Retina (tissue), 1 donor: ENCODE results near the gene YAF2.

Experiments
- DNase-seq: peaks from one replicate; pipeline ENCODE4 v3.0.0-alpha.2; 2016

YAF2 gene, protein sequence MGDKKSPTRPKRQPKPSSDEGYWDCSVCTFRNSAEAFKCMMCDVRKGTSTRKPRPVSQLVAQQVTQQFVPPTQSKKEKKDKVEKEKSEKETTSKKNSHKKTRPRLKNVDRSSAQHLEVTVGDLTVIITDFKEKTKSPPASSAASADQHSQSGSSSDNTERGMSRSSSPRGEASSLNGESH

DNA sequence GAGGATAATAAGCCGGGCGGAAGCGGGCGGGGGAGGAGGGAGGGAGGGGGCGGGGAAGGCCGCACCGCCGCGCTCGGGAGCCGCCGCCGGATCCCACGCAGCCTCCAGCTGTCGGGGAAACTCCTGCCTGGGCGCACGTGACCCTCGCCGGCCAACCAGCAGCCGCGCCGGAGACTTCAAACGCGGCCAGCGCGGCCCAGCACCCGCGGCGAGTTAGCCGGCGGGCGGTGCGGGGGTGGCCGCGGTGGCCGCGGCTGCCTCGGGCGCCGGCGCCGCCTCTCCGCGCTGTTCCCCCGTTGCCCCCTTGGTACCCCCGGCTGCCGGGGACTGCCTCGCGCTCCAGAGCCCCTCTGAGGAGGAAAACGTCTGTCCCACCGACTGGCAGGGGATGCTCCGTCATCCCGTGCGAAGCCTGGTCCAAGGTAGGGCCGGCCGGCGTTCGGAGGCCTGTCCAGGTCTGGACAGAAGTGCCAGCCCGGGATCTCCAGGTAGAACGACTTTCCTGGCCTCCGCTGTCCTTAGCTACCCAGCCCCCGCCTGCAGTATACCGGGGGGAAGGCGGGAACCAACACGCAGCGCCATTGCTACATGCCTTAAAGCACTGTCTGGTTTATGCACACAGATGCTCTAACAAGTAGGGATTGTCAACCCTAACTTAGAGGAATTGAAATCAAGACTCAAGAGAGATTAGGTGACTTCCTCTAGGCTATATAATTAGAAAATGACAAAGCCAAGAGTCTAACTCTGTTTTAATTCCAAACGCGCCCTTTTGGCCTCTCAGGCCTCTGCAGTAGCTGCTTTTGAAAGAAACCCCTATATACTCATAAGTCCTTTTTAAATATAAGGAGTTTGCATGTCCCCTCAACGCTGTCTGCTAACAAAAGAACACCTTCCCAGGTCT lies at the start of gene YAF2:
TSS of gene YAF2 (minus strand) at position 9 of the 901 bp plus-strand sequence. CDS start 68 bp downstream, outside the sequence.
- DNase-seq, result peak; percentile 80

GRCh38 chr12:42286741-42287140 lies 48.7 kb upstream of the YAF2 start:
- DNase-seq, result no peak

DNA sequence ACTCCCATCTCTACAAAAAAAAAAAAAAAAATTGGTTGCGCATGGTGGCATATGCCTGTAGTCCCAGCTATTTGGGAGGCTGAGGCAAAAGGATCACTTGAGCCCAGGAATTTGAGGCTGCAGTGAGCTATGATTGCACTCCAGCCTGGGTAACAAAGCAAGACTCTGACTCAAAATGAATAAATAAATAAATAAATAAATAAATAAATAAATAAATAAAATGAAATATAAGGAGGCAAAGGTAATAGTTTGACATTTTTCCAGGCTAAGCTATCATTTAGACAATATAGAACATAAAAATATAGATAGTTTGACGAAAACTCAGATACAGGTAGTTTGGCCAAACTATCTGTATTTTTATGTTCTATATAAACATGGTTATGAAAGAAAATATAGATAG lies 47.4 kb upstream of the YAF2 start:
- DNase-seq, result no peak

- DNase-seq, result no peak
Observed at GRCh38 chr12:42284876-42285275, 46.8 kb upstream of the YAF2 start.

GRCh38 chr12:42284157-42284556 lies 46.1 kb upstream of the YAF2 start:
- no peak for DNase-seq

GRCh38 chr12:42283739-42284138 lies 45.7 kb upstream of the YAF2 start:
- DNase-seq, result no peak

DNA sequence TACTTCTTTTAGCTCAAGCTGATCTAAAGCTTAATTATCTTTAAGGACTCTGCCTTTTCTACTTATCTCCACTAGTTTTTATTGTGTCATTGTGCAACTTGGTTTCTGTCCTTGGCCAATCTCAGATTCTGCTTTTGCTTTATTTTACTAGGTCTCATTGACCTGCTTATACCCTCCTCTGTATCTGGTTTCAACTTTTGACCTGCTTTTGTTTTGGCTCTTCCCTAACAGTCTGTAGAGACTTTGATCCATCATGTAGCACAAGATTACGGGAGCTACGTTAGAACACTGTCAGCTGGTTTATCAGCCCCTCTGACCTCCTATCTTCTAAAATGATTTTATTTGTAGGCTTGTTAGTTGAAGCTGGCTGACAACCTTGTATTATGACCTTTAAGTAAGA lies 44.2 kb upstream of the YAF2 start:
- no peak for DNase-seq

DNA sequence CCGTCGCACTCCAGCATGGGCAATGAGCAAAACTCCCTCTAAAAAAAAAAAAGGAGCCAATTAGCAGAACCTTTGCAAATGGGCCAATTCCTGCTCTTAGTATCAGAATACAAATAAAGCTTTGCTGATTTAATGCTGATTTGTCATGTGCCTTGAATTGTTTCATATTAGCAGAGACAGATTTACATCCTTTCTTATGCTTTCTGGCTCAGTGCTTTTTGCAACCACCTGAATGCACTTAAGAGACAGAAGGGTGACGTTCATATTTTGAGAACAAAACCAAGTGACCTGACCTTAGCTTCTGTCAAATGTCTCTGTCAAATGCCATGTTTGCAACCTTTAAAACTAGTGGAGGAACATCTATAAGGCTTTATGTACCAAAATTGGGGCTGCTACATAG lies 43.8 kb upstream of the YAF2 start:
- DNase-seq, result no peak

- no peak for DNase-seq
Observed at GRCh38 chr12:42281278-42281677, 43.2 kb upstream of the YAF2 start.

- DNase-seq, result no peak
Observed at GRCh38 chr12:42278128-42278510, 40.1 kb upstream of the YAF2 start.

DNA sequence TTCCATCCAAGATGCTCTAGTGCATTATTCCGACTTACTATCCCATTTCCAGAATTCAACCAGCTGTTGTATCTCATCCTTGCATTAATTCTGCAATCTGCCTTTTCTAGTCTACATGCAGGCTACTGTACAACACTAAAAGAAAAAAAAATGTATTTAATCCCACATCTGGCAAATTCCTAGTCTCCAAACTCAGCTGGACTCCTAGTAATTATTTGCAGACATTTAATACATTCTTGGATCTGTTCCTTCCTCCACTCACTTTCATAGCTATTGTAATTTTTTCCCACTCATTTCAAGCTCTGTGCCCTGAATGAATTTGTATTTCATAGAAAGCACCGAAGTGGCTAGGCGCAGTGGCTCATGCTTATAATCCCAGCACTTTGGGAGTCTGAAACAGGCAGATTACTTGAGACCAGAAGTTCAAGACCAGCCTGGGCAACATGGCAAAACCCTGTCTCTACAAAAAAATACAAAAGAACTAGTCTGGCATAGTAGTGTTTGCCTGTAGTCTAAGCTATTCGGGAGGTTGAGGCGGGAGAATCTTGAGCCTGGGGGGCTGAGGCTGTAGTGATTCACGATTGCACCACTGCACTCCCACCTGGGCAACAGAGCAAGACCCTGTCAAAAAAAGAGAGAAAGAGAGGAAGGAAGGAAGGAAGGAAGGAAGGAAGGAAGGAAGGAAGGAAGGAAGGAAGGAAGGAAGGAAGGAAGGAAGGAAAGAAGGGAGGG lies 39.5 kb upstream of the YAF2 start:
- no peak for DNase-seq

GRCh38 chr12:42275499-42275898 lies 37.5 kb upstream of the YAF2 start:
- no peak for DNase-seq

DNA sequence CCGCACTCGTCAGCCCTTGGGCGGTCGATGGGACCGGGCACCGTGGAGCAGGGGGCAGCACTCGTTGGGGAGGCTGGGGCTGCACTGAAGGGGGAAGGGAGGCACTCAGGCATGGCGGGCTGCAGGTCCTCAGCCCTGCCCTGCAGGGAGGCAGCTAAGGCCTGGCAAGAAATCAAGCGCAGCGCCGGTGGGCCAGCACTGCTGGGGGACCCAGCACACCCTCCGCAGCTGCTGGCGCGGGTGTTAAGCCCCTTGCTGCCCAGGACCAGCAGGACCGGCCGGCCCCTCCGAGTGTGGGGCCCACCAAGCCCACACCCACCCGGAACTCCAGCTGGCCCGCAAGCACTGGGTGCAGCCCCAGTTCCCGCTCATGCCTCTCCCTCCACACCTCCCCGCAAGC lies 35.7 kb upstream of the YAF2 start:
- DNase-seq, result no peak

DNA sequence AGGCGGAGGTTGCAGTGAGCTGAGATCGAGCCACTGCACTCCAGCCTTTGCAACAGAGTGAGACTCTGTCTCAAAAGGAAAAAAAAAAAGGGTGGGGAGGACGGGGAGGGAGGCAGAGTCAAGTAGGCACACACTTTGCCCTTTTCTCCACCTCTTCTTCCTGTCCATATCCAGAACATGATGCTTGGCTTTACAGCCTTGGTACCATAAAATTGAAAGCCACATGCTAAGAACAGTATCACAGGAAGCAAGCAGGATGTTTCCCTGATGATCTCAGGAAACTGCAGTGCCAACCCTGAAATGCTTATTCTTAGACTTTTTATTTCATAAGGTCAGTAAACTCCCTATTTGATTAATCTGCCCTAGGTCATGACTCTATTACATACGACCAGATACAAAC lies 32.5 kb upstream of the YAF2 start:
- DNase-seq, result no peak

- DNase-seq, result no peak
Observed at GRCh38 chr12:42267413-42268190, 29.6 kb upstream of the YAF2 start.

DNA sequence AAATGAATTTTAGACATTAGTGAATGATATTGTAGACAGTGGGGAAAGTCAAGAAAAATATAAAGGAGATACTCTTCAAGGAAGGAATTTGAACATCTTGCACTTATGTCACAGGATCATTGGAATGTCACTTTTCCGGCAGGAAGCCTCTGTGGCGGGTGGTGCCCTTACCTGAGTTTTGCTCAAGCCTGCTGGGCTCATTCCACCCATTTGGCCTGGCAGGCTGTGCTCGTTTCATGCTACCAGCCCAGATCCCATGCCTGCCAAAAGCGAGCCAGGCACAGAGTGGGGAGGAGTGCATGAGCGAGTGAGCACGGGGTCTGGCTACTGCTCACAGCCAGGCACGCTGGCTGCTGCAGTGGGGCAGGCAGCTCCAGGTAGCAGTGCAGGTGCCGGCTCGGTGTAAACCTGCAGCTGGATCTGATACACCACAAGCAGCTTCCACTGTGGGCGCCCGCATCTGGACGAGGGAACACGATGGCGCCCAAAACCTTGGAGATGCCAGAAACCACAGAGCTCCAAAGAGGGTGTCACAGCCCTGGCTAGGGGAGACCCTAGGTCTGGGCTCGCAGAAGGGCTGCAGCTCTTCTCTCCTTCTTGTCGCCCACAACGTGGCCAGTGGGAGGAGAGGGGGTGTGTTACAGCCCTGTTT lies 28.7 kb upstream of the YAF2 start:
- DNase-seq, result no peak

DNA sequence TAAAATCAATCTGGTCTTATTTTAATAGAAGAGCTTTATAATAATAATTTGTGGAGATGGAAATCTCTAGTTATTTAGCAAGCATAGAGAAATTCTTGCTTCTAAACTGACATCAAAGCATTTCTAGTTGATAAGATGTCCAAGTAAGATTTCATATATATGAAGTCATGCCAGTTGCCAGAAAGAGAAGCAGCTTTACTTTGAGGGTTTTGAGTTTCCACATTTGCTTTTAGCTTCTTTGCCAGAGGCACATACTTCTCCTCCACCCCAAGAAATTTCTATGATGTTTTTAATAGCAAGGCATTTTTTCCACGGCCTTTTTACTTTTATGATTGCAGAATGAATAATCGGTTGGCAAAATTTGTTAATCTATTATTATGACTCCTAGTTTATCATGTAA lies 24.2 kb upstream of the YAF2 start:
- no peak for DNase-seq

DNA sequence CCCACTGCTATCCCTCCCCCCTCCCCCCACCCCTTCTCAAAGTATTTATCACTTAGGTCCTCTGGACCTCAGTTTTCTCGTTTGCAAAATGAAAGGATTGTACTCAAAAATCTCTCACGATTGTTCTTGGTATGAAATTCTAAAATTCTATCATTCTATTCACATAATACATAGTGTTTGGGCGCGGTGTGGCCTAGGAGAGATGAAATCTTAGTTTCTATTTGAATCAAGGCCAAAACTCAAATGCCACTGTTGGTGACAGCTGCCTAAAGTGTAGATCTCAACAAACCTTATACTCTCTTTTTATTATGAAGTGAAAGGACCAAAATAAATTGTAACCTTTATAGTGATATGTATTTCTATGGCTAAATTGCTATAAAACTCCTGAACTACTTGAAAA lies 23.7 kb upstream of the YAF2 start:
- no peak for DNase-seq

- DNase-seq, result no peak
Observed at GRCh38 chr12:42260518-42260917, 22.5 kb upstream of the YAF2 start.

DNA sequence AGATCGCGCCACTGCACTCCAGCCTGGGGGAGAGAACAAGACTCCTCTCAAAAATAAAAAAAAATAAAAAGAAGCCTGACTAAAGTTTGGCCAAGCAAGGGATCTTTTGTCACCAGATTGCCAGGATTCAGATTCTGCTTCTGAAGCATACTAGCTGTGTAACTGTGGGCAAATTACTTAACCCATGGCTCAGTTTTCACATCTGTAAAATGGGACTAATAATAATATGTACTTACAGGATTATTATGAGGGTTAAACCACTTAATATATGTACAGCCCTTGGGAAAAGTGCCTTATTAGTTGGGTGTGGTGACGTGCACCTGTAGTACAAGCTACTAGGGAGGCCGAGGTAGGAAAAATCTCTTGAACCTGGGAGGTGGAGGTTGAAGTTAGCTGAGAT lies 21.7 kb upstream of the YAF2 start:
- DNase-seq, result no peak

GRCh38 chr12:42255866-42256261 lies 17.8 kb upstream of the YAF2 start:
- DNase-seq, result no peak

GRCh38 chr12:42255221-42255865 lies 17.3 kb upstream of the YAF2 start:
- DNase-seq, result no peak
